ENCODE measurements around the gene ASTN2.

The ASTN2 gene

DNA sequence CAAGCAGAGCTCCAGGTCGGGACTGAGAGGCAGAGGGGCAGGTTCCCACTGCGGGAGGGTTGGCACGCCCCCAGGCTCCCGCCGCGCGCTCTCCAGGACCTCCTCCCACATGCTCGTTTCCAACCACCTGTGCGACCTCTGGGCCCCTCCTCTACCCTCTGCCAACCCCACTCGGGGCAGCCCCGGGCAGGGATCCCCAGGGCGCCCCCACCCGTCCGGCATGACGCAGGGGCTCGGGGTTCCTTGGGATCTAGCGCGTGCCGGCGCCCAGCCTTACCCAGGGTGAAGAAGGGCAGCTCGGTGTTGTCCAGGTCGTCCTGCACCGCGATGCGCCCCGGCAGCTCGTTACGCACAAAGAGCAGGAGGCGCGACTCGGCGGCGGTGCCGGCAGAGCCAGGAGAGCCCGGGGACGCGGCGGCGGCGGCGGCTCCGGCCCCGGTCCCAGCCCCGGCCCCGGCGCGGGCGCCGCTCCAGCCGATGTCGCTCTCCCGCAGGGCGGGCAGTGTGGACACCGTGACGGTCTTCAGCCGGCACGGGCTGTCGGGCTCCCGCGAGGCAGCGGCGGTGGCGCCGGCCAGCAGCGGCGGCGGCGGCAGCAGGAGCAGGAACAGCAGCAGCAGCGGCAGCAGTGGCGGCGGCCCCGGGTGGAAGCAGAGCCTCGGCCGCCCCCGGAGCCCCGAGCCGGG lies 494 bp downstream of the ASTN2 start:
- in situ Hi-C loops (cut with HindIII; ENCODE audit: low sequenced_read_pairs), result no loop called here

DNA sequence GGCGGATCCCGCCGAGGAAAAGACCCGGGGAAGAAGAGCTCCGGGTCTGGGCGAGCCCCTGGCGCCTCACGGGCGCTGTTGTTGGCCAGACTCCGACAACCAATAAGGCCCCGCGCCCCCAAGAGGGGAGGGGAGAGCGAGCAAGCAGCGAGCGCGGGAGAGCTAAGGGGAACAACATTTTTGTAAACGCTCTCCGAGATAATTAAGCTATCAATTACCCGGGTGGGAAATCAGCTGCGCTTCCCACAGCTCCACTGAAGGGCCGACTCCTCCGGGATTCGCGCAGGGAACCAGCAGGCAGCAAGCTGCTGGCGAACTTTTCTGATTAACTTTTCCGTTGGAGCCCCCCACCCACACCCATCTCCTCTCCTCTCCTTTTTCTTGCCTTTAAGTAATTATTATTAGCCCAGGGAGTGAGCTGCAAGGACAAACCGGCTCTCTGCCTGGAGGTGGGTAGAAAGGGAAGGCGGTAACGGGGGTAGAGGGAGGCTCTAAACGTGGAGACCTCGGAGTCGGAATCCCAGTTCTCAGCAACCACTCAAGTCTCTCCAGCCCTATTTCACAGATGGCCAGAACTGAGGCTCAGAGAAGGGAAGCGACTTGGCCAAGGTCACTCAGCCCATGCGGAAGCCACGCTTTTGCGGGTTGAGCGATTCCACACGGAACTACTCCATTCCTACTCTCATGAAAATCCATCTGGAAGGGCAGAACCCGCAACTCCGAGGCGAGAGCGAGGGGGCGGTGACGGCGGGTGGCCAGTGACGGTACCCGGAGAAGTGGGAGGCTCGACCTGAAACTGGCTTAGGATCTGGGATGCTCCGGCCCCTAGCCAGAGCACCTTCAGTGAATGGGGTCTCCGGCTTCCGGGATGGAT lies 1.3 kb downstream of the ASTN2 start:
- in situ Hi-C loops (cut with HindIII; ENCODE audit: low sequenced_read_pairs), result no loop called here

DNA sequence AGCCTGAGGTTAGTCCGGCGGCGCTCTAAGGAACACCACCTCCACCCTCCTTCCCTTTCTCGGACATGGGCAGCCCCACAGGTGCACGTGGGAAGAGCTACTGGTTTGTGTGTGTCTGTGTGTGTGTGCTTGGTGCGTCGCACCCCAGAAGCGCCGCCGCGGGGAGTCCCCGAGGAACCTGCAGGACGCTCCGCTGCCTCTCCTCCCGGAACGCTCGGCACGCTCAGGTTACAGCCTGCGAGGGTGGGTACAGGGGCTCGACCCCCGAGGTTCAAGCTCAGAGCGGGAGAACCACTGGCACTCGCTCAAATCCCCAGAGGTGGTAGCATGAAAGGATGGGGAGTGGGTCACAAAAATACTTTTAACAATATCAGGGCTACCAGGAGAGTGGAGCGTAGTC lies 2.0 kb downstream of the ASTN2 start:
- in situ Hi-C loops (cut with HindIII; ENCODE audit: low sequenced_read_pairs), result no loop called here

DNA sequence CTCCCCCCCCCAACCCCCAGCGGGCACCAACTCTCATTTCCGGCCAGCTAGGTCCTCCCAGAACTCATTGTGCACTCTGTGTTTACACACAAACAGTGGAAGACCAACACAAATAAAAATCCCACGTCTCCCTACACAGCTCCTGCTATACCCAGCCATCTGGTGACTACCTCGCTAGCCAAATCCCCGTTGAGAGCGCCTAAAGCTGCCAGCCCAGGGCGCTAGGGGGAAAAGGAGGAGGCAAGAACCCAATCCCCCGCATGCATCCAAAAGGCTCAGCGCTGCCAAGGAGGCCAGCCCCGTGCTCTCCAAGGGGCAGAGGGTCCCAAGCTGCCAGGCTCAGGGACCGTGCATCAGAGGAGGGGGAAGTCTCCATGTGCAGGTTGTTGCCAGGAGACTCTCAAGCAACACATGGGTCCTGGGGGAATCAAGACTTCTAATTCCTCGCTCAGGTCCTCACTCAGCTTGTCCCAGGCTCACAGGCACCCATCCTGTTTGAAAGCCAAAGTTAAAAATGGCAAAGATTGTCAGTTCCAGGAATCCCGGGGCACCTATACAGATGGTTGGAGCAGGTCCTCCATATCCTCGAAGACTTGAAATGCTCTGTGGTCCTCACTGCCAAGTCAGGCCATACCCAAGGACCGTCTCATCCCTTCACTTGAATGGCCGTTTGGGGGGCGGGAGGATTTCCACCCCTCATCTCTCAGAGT lies 2.7 kb downstream of the ASTN2 start:
- in situ Hi-C loops (cut with HindIII; ENCODE audit: low sequenced_read_pairs), result no loop called here

DNA sequence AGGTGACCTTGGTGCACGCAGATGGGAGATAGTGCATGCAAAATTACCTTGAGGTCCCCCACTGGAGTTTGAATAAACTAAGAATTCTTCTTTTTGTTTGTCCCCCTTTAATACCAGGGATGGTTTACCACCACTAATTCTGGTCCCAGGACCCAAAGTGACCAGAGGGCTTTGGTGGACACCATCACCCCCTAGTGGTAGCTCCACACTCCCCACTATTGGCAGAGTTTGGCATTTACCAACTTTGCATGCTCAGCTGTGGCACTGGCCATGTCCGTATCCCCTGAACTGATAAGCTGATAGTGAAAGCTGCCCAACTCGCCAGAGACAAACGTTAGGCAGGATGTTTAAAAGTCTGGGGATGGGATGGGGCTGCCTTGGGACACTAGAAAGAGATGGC lies 3.3 kb downstream of the ASTN2 start:
- in situ Hi-C loops (cut with HindIII; ENCODE audit: low sequenced_read_pairs), result no loop called here

DNA sequence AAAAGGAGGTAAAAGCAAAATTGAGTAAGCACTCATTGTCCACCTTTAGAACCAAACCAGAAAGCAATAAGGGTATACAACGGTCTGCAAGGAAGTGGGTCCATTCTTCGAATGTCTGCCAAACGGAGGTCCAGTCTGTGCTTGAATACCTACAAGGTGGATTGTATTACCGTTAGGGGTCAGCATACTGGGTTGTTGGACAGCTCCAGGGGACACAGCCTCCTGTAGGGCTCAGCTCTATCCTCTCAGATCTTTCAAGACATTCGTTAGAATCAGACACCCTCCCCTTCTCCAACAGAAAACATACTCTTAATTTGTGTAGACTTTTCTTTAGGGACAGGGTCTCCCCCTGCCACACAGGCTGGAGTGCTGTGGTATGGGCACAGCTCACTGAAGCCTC lies 5.5 kb downstream of the ASTN2 start:
- in situ Hi-C loops (cut with HindIII; ENCODE audit: low sequenced_read_pairs), result no loop called here

DNA sequence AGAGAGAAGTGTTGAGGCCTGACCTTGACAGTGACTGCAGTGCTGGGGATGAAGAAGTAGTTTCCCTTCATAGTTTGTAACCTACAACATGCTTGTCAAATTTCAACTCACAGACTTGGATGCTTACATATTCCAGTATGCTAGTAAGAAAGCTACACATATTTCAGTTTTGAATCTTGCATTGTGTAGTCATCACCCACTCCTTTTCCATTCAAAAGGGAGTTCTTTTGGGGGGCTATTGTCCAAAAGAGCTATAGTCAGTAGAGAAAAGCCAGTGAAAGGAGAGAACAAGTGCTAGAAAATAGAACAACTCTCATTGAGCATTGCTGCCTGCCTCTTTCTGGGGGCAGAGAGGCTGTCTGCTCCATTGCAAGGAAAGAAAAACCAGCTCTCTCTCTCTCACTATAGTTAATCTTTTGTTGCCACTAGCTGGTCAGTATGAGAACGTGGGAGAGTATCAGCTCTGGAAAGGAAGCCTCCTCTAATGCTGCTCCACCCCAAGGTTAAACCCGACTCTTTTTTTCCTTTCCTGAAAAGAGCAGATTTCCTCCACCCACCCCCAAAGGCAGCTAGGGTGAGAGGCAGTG lies 7.3 kb downstream of the ASTN2 start:
- in situ Hi-C loops (cut with HindIII; ENCODE audit: low sequenced_read_pairs), result no loop called here

DNA sequence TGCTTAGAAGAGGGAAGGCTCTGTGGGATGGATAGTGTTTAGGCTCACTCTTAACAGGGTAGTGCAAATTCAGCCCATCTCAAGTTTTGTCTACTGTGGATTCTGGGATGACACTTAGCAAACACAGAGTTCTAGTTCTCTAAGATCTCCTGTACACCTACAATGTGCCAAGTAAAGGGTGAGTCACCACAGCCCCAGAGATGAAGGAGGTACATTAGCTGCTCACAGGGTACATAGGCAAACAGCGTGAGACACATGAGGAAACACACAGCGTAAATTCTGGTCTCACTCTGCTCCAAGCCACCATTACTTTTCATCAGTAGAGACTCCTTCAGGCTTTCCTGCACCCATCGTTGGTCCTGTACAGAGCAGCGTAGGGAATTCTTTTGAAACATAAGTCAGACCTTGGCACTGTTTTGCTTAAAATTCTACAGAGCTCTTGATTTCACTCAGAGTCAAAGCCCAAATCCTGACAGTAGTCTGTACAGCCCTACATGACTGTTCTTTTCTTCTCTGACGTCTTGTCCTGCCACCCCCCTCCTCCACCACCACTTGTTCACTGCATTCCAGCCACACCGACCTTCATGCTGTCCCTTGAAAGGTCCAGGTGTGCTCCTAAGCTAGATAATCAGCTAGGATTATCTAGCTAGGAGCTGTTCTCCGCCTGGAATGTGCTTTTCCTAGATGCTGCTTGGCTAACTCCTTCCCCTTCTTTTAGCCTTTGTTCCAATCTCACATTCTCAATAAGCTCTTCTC lies 8.7 kb downstream of the ASTN2 start:
- in situ Hi-C loops (cut with HindIII; ENCODE audit: low sequenced_read_pairs), result no loop called here

DNA sequence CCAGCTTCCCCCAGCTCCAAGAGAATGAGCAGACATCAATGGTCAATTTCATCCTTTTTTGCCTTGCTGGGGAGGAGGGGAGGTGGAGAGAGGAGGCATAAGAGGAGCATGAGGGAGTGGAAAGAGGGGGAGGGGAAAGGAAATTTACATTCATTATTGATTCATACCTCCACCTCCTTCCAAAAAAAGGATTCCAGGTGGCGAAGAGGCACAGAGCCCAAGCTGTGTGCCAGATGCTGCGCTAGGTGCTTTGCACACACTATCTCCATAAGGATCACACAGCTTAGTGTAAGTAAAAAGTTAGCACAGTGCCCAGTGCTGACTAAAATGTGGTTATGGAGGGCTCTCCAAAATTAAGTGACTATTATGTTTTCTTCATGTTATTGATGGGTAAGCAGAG lies 11.0 kb downstream of the ASTN2 start:
- in situ Hi-C loops (cut with HindIII; ENCODE audit: low sequenced_read_pairs), result no loop called here

DNA sequence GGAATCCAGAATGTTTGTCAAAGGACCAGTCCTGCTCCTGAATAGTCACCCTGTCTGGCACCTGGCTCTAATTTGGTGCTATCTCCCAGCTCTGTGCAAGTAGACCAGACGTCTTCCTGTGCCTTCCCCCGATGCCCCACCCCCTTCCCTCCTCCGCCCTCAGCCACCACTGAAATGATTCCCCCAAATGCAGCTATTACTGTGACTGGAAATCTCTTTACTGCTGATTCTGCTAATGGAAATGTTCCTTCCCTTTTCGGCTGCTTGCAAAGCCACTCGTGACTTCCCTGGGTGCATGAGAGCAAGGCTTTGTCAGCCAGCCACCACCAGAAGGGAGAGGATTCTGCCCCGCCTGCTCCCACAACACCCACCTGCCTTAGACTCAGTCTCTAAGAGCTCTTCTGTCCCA lies 11.4 kb downstream of the ASTN2 start:
- in situ Hi-C loops (cut with HindIII; ENCODE audit: low sequenced_read_pairs), result no loop called here

DNA sequence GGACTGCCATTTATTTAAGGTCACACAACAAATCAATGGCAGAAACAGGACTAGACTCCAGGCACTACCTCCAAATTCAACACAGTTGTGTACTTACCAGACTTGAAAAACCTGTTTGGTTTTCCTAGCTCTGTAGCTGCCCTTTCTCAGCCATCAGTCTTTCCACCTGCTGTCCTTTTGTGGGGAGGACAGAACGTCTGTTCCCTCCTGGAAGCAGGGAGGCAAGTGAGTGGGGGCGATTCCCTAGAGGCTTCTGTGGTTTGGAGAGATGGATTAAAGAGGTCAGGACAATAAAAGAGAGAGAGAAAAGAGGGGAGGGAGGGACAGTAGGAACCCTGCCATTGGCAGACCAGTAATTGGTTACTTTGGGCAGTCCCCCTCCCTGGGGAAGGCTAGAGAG lies 14.7 kb downstream of the ASTN2 start:
- in situ Hi-C loops (cut with HindIII; ENCODE audit: low sequenced_read_pairs), result no loop called here

DNA sequence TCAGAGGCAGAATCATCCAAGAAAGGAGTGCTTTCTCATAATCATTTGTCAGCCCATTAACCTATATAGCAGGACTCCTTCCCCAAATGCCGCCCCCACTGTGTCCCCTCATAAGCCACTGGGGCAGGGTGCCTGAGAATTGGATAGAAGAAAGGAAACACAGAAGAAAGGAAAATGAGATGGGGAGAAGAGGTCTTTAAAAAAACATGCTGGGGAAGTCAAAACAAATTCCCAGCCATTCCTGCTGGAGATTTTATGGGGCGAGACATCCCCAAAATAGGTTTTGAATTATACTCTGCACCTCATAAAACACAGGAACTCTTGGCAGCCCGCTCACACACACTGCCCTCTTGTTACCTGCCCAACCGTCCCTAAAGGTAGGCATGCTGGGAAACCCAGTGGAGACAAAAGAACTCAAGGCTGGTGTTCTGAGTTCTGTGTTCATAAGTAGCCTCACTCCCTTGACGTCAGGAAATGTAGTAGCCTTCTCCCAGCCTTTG lies 19.7 kb downstream of the ASTN2 start:
- in situ Hi-C loops (cut with HindIII; ENCODE audit: low sequenced_read_pairs), result no loop called here

DNA sequence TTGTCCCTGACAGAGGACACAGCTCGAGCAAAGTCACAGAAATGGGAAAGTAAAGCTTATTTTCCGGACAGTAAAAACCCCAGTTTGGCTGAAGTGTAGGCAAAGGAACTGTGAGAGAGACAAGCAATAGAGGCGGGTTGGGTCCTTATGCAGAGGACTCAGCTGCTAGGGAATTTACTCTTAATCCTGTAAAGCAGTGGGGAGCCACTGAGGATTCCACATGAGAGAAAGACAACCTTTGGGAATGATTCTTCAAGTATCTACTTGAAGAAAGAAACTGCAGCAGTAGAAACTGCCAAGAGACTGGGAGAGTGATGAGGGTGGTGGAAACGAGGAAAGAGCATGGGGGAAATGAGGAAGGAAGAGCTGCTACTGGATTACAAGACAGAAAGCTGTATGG lies 20.2 kb downstream of the ASTN2 start:
- in situ Hi-C loops (cut with HindIII; ENCODE audit: low sequenced_read_pairs), result no loop called here

DNA sequence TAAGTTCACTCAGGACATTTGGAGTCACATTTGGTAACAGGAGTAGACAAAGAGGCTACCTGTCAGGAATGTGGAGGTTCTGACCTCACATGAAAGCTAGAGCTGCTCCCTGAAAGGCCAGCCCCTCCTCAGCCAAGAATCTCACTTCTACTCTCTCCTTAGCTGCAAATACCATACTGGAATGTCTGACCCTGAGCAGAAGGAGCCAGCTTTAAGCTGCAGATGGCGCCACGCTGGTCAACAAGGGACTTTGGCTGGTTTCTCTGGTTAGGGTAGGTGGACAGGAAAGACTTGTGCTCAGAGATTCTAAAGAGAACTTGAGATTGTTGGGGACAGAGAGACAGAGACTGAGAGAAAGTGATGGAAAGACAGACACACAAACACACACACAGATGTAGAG lies 21.9 kb downstream of the ASTN2 start:
- in situ Hi-C loops (cut with HindIII; ENCODE audit: low sequenced_read_pairs), result no loop called here

DNA sequence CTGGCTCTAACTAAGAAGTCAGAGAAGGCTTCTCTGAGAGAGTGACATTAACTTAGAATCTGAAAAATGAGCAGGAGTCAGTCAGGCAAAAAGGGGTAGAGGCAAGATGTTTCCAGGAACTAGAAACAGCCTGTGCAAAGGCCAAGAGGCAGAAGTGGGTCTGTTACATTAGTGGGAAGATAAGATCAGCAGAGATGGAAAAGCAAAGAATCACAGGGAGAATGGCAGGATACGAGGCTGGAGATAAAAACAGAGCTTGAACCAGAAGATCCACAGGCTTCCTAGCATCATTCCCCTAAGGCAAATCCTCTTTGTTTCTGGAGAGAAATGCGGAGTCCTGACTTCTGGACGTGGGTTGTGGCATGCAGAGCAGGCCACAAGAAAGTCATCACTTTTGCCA lies 27.4 kb downstream of the ASTN2 start:
- in situ Hi-C loops (cut with HindIII; ENCODE audit: low sequenced_read_pairs), result no loop called here

DNA sequence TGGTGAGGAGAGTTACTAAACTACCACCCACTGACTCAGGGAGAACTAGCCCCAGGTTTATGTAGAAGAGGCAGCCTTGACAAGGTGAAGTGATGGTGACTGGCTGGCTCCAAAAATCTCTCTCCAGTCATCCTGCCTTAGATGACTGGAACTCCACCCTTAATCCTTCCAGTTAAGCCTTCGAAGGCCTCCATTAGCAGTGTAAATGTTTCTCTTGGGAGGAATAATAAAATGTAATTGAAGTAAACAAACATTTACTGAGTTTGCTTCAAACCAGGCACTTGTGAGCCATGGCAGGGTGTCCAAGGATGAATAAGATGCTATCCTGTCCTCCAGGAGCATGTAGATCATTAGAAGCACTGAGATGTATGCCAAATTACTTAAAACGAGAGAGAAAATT lies 35.5 kb downstream of the ASTN2 start:
- in situ Hi-C loops (cut with HindIII; ENCODE audit: low sequenced_read_pairs), result no loop called here

DNA sequence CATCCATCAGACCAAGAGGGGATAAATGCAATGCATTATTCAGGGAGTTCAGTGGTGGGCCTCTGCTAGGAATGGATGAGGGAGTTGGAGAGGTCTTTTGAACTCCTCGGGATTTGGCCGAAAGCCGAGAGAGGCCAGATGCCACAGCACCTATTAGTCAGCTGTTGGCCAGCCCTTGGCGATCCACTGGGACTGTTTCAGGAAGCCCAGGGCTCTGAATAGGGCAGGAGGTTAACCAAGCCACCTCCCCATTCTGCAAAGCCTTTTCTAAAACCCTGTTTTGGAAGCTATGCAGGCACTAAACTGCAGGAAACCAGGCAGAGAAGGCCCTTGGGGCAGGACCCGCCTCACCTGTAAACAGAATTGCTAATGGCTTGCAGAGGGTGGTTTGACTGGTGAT lies 37.8 kb downstream of the ASTN2 start:
- in situ Hi-C loops (cut with HindIII; ENCODE audit: low sequenced_read_pairs), result no loop called here

DNA sequence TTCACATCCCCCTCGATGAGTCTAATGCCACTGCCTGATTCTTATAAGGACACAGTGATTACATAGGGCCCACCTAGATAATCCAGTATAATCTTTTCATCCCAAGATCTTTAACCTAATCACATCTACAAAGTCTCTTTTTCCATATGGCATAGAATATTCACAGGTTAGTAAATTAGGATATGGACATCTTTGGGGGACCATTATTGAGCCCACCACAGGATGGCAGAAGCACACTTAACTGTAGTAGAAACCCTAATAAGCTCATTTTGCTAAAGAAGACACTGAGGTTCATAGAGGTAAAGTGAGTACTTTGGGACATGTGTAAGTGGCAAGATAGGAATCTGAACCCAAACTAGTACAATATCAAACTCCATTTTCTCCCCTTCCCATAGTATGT lies 38.9 kb downstream of the ASTN2 start:
- in situ Hi-C loops (cut with HindIII; ENCODE audit: low sequenced_read_pairs), result no loop called here

DNA sequence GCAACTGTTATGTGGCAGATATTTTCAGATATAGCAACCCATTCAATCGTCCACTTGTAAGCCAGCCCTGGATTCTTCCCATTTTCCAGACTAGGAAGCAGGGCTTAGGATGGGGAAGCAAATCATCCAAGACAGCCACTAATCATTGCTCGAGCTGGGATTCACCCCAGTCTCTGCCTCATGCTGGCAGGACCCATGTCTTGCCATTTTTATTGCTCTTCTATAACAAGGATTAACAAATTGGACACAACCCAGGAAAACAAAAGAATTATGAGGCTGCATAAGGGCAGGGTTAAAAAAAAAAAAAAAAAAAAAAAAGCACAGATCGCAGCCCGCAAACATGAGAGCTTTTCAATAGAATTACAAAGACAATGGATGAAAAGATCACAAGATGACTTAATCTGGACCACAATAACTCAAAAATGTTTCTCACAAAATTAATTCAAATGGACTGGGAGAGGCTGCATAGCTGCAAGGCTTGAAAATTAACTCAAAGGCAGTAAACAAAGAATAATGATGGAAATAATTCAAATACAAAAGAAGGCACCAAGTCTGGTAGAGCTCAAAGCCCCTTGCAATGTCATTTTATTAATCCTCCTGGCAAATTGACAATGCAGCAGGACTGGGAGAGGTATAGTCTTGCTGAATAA lies 40.7 kb downstream of the ASTN2 start:
- in situ Hi-C loops (cut with HindIII; ENCODE audit: low sequenced_read_pairs), result no loop called here

DNA sequence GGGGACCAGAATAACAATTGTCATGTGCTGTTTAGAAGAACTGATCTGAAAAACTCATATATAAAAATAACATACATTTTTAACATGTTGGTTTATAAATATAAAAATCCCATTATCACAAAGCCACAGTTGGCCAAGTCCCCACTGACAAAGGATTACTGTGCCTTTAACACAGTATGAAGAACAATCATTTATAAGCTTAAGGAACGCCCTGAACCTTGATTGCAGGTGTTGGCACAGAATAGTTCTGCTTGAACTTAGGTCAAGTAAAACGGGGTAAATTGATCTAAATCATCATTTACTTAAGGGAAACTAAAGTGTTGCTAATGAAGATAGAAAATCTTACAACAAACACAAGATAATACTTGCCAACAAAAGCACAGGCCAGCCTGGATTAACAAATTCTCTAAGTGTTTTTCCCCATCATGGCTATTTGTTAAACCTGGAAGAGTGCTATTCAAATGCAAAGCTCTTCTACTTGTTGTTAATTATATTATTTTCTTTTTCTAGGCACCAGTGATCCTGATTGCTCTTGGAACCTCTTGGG lies 46.1 kb downstream of the ASTN2 start:
- in situ Hi-C loops (cut with HindIII; ENCODE audit: low sequenced_read_pairs), result no loop called here

All from endothelial cell of hepatic sinusoid (primary cell).